ENCODE data around the gene SEC31B.

SEC31B gene

GRCh38 chr10:100487529-100487928 lies 32.1 kb downstream of the SEC31B start:
- H2BK15ac ChIP-seq (ENCODE audit: low read depth, poor library complexity, severe bottlenecking) = no peak overlapping the region
- H3K27ac ChIP-seq (ENCODE audit: low read length, poor library complexity, severe bottlenecking) = no peak overlapping the region
- H2AFZ ChIP-seq (ENCODE audit: low read depth, low read length) = no peak overlapping the region
- 91% methylated on average over 6 of the region's 6 CpGs for WGBS
- no peak overlapping the region for H2BK5ac ChIP-seq (ENCODE audit: low read depth, low read length, poor library complexity, severe bottlenecking)
- H3K4me3 ChIP-seq (ENCODE audit: insufficient read depth in 1 of 2, low read depth in 1 of 2, low read length in 2 of 2) = no peak overlapping the region
- no peak overlapping the region for H4K8ac ChIP-seq (ENCODE audit: low read length)
- H3K4me1 ChIP-seq (ENCODE audit: control insufficient read depth, insufficient read depth, low read depth, low read length) = peaks cover 5% of the 10 kb centered on the region
- H3K4me2 ChIP-seq (ENCODE audit: low read length, poor library complexity, severe bottlenecking) = no peak overlapping the region
- no peak overlapping the region for H3K9ac ChIP-seq (ENCODE audit: low read length)
- no peak overlapping the region for H2BK120ac ChIP-seq (ENCODE audit: low read depth, low read length)
- H3K27me3 ChIP-seq (ENCODE audit: control insufficient read depth in 1 of 2, insufficient read depth in 1 of 2, low read length in 2 of 2) = peaks cover 24 to 47% of the 10 kb centered on the region in 2 experiments
- no peak overlapping the region for H2AK5ac ChIP-seq (ENCODE audit: low read length, severe bottlenecking)
- no peak overlapping the region for H3K4ac ChIP-seq (ENCODE audit: low read depth in 1 of 2, low read length in 2 of 2)
- H3K36me3 ChIP-seq (ENCODE audit: control insufficient read depth in 1 of 2, insufficient read depth in 2 of 2, low read depth in 1 of 2, low read length in 2 of 2) = peaks cover 34 to 37% of the 10 kb centered on the region in 2 experiments
- no peaks in the 10 kb centered on the region for H3K9me3 ChIP-seq (ENCODE audit: control insufficient read depth, low read length)
- H2BK12ac ChIP-seq (ENCODE audit: low read length in 2 of 2) = no peak overlapping the region
- no peaks in the 10 kb centered on the region for H3K79me1 ChIP-seq (replicated peaks; ENCODE audit: low read length, poor library complexity, severe bottlenecking)
- no peak overlapping the region for H3K18ac ChIP-seq (ENCODE audit: low read depth in 1 of 2, low read length in 2 of 2)
- H3K14ac ChIP-seq (ENCODE audit: low read length in 2 of 2) = no peak overlapping the region
- DNase-seq = no peak
- H3K23ac ChIP-seq (ENCODE audit: low read length in 2 of 2) = no peak overlapping the region
- H4K91ac ChIP-seq (ENCODE audit: low read length) = no peak overlapping the region

GRCh38 chr10:100485801-100486495 lies 33.7 kb downstream of the SEC31B start:
- H3K79me1 ChIP-seq (replicated peaks; ENCODE audit: low read length, poor library complexity, severe bottlenecking) = no peaks in the 10 kb centered on the region

GRCh38 chr10:100485366-100485765 lies 34.3 kb downstream of the SEC31B start:
- Histone ChIP-seq H2AK5ac (ENCODE audit: low read length, severe bottlenecking) (no peak overlapping the region), H3K4me1 (ENCODE audit: control insufficient read depth, insufficient read depth, low read depth, low read length) (peaks cover 15% of the 10 kb centered on the region), H3K9me3 (ENCODE audit: control insufficient read depth, low read length) (no peaks in the 10 kb centered on the region), H4K91ac (ENCODE audit: low read length) (no peak overlapping the region), H3K79me1 (replicated peaks; ENCODE audit: low read length, poor library complexity, severe bottlenecking) (no peaks in the 10 kb centered on the region), H3K9ac (ENCODE audit: low read length) (no peak overlapping the region), H2BK15ac (ENCODE audit: low read depth, poor library complexity, severe bottlenecking) (no peak overlapping the region), H3K4ac (ENCODE audit: low read depth in 1 of 2, low read length in 2 of 2) (no peak overlapping the region), H3K27me3 (ENCODE audit: control insufficient read depth in 1 of 2, insufficient read depth in 1 of 2, low read length in 2 of 2) (peaks cover 38 to 64% of the 10 kb centered on the region in 2 experiments), H3K14ac (ENCODE audit: low read length in 2 of 2) (no peak overlapping the region), H3K36me3 (ENCODE audit: control insufficient read depth in 1 of 2, insufficient read depth in 2 of 2, low read depth in 1 of 2, low read length in 2 of 2) (peaks cover 31 to 34% of the 10 kb centered on the region in 2 experiments), H2BK12ac (ENCODE audit: low read length in 2 of 2) (no peak overlapping the region), H3K23ac (ENCODE audit: low read length in 2 of 2) (no peak overlapping the region), H2BK5ac (ENCODE audit: low read depth, low read length, poor library complexity, severe bottlenecking) (no peak overlapping the region), H4K8ac (ENCODE audit: low read length) (no peak overlapping the region), H2BK120ac (ENCODE audit: low read depth, low read length) (no peak overlapping the region), H3K4me2 (ENCODE audit: low read length, poor library complexity, severe bottlenecking) (no peak overlapping the region), H3K18ac (ENCODE audit: low read depth in 1 of 2, low read length in 2 of 2) (no peak overlapping the region), H3K4me3 (ENCODE audit: insufficient read depth in 1 of 2, low read depth in 1 of 2, low read length in 2 of 2) (no peak overlapping the region), H2AFZ (ENCODE audit: low read depth, low read length) (no peak overlapping the region), H3K27ac (ENCODE audit: low read length, poor library complexity, severe bottlenecking) (no peak overlapping the region)
- DNase-seq = no peak
- 30% methylated on average over 3 of the region's 8 CpGs for WGBS

More at GRCh38 chr10:100485801-100486495, 33.7 kb downstream of the SEC31B start:
- H3K27ac ChIP-seq (ENCODE audit: low read length, poor library complexity, severe bottlenecking) = no peak overlapping the region
- H2BK120ac ChIP-seq (ENCODE audit: low read depth, low read length) = no peak overlapping the region
- peaks cover 32 to 58% of the 10 kb centered on the region in 2 experiments for H3K27me3 ChIP-seq (ENCODE audit: control insufficient read depth in 1 of 2, insufficient read depth in 1 of 2, low read length in 2 of 2)
- H3K4me2 ChIP-seq (ENCODE audit: low read length, poor library complexity, severe bottlenecking) = no peak overlapping the region
- H4K8ac ChIP-seq (ENCODE audit: low read length) = no peak overlapping the region
- no peaks in the 10 kb centered on the region for H3K9me3 ChIP-seq (ENCODE audit: control insufficient read depth, low read length)
- no peak overlapping the region for H3K4me3 ChIP-seq (ENCODE audit: insufficient read depth in 1 of 2, low read depth in 1 of 2, low read length in 2 of 2)
- H3K23ac ChIP-seq (ENCODE audit: low read length in 2 of 2) = no peak overlapping the region
- H3K36me3 ChIP-seq (ENCODE audit: control insufficient read depth in 1 of 2, insufficient read depth in 2 of 2, low read depth in 1 of 2, low read length in 2 of 2) = peaks cover 34 to 37% of the 10 kb centered on the region in 2 experiments
- no peak overlapping the region for H2AK5ac ChIP-seq (ENCODE audit: low read length, severe bottlenecking)
- no peak overlapping the region for H2BK12ac ChIP-seq (ENCODE audit: low read length in 2 of 2)
- H3K4me1 ChIP-seq (ENCODE audit: control insufficient read depth, insufficient read depth, low read depth, low read length) = peaks cover 15% of the 10 kb centered on the region
- H3K18ac ChIP-seq (ENCODE audit: low read depth in 1 of 2, low read length in 2 of 2) = no peak overlapping the region
- no peak overlapping the region for H4K91ac ChIP-seq (ENCODE audit: low read length)
- H2BK15ac ChIP-seq (ENCODE audit: low read depth, poor library complexity, severe bottlenecking) = no peak overlapping the region
- no peak overlapping the region for H3K9ac ChIP-seq (ENCODE audit: low read length)
- no peak overlapping the region for H3K14ac ChIP-seq (ENCODE audit: low read length in 2 of 2)
- H3K4ac ChIP-seq (ENCODE audit: low read depth in 1 of 2, low read length in 2 of 2) = no peak overlapping the region
- WGBS = 49% methylated on average over 10 of the region's 10 CpGs
- no peak for DNase-seq
- H2AFZ ChIP-seq (ENCODE audit: low read depth, low read length) = no peak overlapping the region
- H2BK5ac ChIP-seq (ENCODE audit: low read depth, low read length, poor library complexity, severe bottlenecking) = no peak overlapping the region

GRCh38 chr10:100483876-100484666 lies 35.6 kb downstream of the SEC31B start:
- H2BK5ac ChIP-seq (ENCODE audit: low read depth, low read length, poor library complexity, severe bottlenecking) = no peak overlapping the region
- H3K23ac ChIP-seq (ENCODE audit: low read length in 2 of 2) = no peak overlapping the region
- H3K4ac ChIP-seq (ENCODE audit: low read depth in 1 of 2, low read length in 2 of 2) = no peak overlapping the region
- H2BK12ac ChIP-seq (ENCODE audit: low read length in 2 of 2) = no peak overlapping the region
- no peak overlapping the region for H4K91ac ChIP-seq (ENCODE audit: low read length)
- H3K4me1 ChIP-seq (ENCODE audit: control insufficient read depth, insufficient read depth, low read depth, low read length) = peaks cover 15% of the 10 kb centered on the region
- no peak overlapping the region for H3K27ac ChIP-seq (ENCODE audit: low read length, poor library complexity, severe bottlenecking)
- H3K9me3 ChIP-seq (ENCODE audit: control insufficient read depth, low read length) = no peaks in the 10 kb centered on the region
- H3K27me3 ChIP-seq (ENCODE audit: control insufficient read depth in 1 of 2, insufficient read depth in 1 of 2, low read length in 2 of 2) = peaks cover 51 to 77% of the 10 kb centered on the region in 2 experiments
- H2AK5ac ChIP-seq (ENCODE audit: low read length, severe bottlenecking) = no peak overlapping the region
- H2BK15ac ChIP-seq (ENCODE audit: low read depth, poor library complexity, severe bottlenecking) = no peak overlapping the region
- H3K4me2 ChIP-seq (ENCODE audit: low read length, poor library complexity, severe bottlenecking) = no peak overlapping the region
- DNase-seq = no peak
- no peak overlapping the region for H3K4me3 ChIP-seq (ENCODE audit: insufficient read depth in 1 of 2, low read depth in 1 of 2, low read length in 2 of 2)
- H3K18ac ChIP-seq (ENCODE audit: low read depth in 1 of 2, low read length in 2 of 2) = no peak overlapping the region
- no peaks in the 10 kb centered on the region for H3K79me1 ChIP-seq (replicated peaks; ENCODE audit: low read length, poor library complexity, severe bottlenecking)
- H3K14ac ChIP-seq (ENCODE audit: low read length in 2 of 2) = no peak overlapping the region
- H4K8ac ChIP-seq (ENCODE audit: low read length) = no peak overlapping the region
- 84% methylated on average over 4 of the region's 5 CpGs for WGBS
- peaks cover 23 to 25% of the 10 kb centered on the region in 2 experiments for H3K36me3 ChIP-seq (ENCODE audit: control insufficient read depth in 1 of 2, insufficient read depth in 2 of 2, low read depth in 1 of 2, low read length in 2 of 2)
- no peak overlapping the region for H2BK120ac ChIP-seq (ENCODE audit: low read depth, low read length)
- no peak overlapping the region for H2AFZ ChIP-seq (ENCODE audit: low read depth, low read length)
- H3K9ac ChIP-seq (ENCODE audit: low read length) = no peak overlapping the region

All from mesenchymal stem cell (in vitro differentiated cells and primary cell).